Kidney (tissue), 14 donors: ENCODE data around the gene EHBP1L1. TPM values are rescaled to one million over a fixed set of nuclear protein-coding genes. Genes with fewer than 3 reads are reported as not detected.

Experiments
- DNase-seq, 5 donors: peaks; one replicate each; pipeline ENCODE4 v3.0.0-alpha.2; 2013 to 2020
- FAIRE-seq: peaks from 2 replicates; lab custom pipeline; 2012; peaks lifted over from hg19 to GRCh38; lab: Jason Lieb, UNC
- H3K27ac ChIP-seq, 2 donors: one replicate each; pipeline ENCODE4 v1.7.0; 2013; ENCODE audit warnings: low read depth in 2 of 2, low read length in 2 of 2, inconsistent platforms in 1 of 2
- H3K27me3 ChIP-seq: one replicate; pipeline ENCODE4 v1.7.1; 2013; ENCODE audit warnings: low read length, inconsistent platforms; ENCODE audit not compliant: control insufficient read depth, insufficient read depth
- H3K36me3 ChIP-seq, 3 donors: one replicate each; pipeline versions ENCODE4 v1.7.0 to v1.7.1; 2013; ENCODE audit warnings: low read length in 3 of 3, control low read depth in 1 of 3, inconsistent platforms in 1 of 3; ENCODE audit not compliant: insufficient read depth in 3 of 3, control insufficient read depth in 2 of 3
- H3K4me1 ChIP-seq, 3 donors: one replicate each; pipeline versions ENCODE4 v1.7.0 to v1.7.1; 2013; ENCODE audit warnings: low read length in 3 of 3, inconsistent platforms in 1 of 3, low read depth in 1 of 3; ENCODE audit not compliant: control insufficient read depth in 2 of 3, insufficient read depth in 2 of 3
- H3K4me3 ChIP-seq, 3 donors: one replicate each; pipeline versions ENCODE4 v1.7.0 to v1.8.1; 2013; ENCODE audit warnings: low read length in 3 of 3, control low read depth in 1 of 3, inconsistent platforms in 1 of 3
- H3K9ac ChIP-seq, 3 donors: one replicate each; pipeline versions ENCODE4 v1.7.0 to v1.7.1; 2013; ENCODE audit warnings: low read length in 3 of 3, control low read depth in 1 of 3, inconsistent platforms in 1 of 3
- H3K9me3 ChIP-seq, 3 donors: one replicate each; pipeline versions ENCODE4 v1.7.0 to v1.7.1; 2013; ENCODE audit warnings: low read length in 3 of 3, control low read depth in 1 of 3, inconsistent platforms in 1 of 3; ENCODE audit not compliant: control insufficient read depth in 2 of 3, insufficient read depth in 1 of 3
- CTCF ChIP-seq: IDR thresholded peaks from 3 replicates; pipeline ENCODE4 v1.5.1; 2012; ENCODE audit warnings: mild to moderate bottlenecking, moderate library complexity, borderline replicate concordance; ENCODE audit not compliant: insufficient read depth; ENCODE audit errors: extremely low read depth
- intact Hi-C: fragments of 100-400 bp; cut with DNase I; formaldehyde crosslinking; loops from one replicate; pipeline ENCODE4 v1.11.1; 2022
- polyA plus RNA-seq: library from polyadenylated mRNA; stranded (reverse); fragments of 350-450 nt; fragmentation: Illumina TruSeq; extraction: RNeasy Lipid Tissue Mini Kit (QIAGEN cat#74804); gene quantifications from one replicate; pipeline ENCODE4 v1.2.3, GENCODE V29; 2014; ENCODE audit warnings: low read depth, low replicate concordance; ENCODE audit not compliant: insufficient read depth
- total RNA-seq: library from RNA; stranded (reverse); fragmentation: NEBNext Ultra II Directional; extraction: Animal tissue kit (Norgen Biotek cat#: 25700); gene quantifications from one replicate; pipeline ENCODE4 v1.2.1, GENCODE V29; 2021
- donor health status: control.
- donor health status: control.
- donor health status: control.
- donor health status: control.
- donor health status: control.
- donor health status: DM: yes; HTN: yes; CAD: no.
- donor health status: Normal renal cell carcinoma (clear cell type).

The EHBP1L1 gene
- total and polyA plus RNA-seq, 2 donors from 2014 or later: 20.5 to 95.4 TPM

- Histone ChIP-seq H3K27ac (no peak overlapping the region), H3K9ac (peak overlapping the region; percentile 2 to 68 (median 38)), H3K4me1 (peaks cover 0 to 30% (median 0%) of the 10 kb centered on the region in 3 donors), H3K36me3 (peaks cover 2 to 12% (median 5%) of the 10 kb centered on the region in 3 donors), H3K4me3 (peak overlapping the region; percentile 53 to 76 (median 59)), H3K9me3 (no peaks in the 10 kb centered on the region), H3K27me3 (no peaks in the 10 kb centered on the region)
- TF ChIP-seq CTCF: no peak
- intact Hi-C loops: no loop called here
- no peak for FAIRE-seq
- no peak for DNase-seq
Observed at GRCh38 chr11:65616575-65617001, 40.7 kb downstream of the EHBP1L1 start.

GRCh38 chr11:65617136-65617850, 41.4 kb downstream of the EHBP1L1 start:
- intact Hi-C loops: no loop called here
- Histone ChIP-seq H3K4me3 (peak overlapping the region in 1 of 3 donors; percentile 76), H3K9ac (no peak overlapping the region), H3K27ac (no peak overlapping the region), H3K27me3 (no peaks in the 10 kb centered on the region), H3K9me3 (no peaks in the 10 kb centered on the region), H3K36me3 (peaks cover 2 to 12% (median 5%) of the 10 kb centered on the region in 3 donors), H3K4me1 (peaks cover 0 to 24% (median 0%) of the 10 kb centered on the region in 3 donors)
- DNase-seq (no peak), FAIRE-seq (no peak)
- TF ChIP-seq CTCF: no peak

GRCh38 chr11:65617990-65618751, 42.3 kb downstream of the EHBP1L1 start:
- H3K36me3 ChIP-seq: peaks cover 2 to 12% (median 5%) of the 10 kb centered on the region in 3 donors
- H3K9me3 ChIP-seq: no peaks in the 10 kb centered on the region
- H3K9ac ChIP-seq: no peak overlapping the region
- TF ChIP-seq CTCF: no peak
- H3K27ac ChIP-seq: no peak overlapping the region
- H3K27me3 ChIP-seq: no peaks in the 10 kb centered on the region
- intact Hi-C loops: no loop called here
- FAIRE-seq (no peak), DNase-seq (peak in 2 of 5 donors; percentile 44 to 77)
- no peak overlapping the region for H3K4me3 ChIP-seq
- peaks cover 0 to 15% (median 0%) of the 10 kb centered on the region in 3 donors for H3K4me1 ChIP-seq
